ENCODE measurements around the gene RHOT1.

RHOT1 gene

DNA sequence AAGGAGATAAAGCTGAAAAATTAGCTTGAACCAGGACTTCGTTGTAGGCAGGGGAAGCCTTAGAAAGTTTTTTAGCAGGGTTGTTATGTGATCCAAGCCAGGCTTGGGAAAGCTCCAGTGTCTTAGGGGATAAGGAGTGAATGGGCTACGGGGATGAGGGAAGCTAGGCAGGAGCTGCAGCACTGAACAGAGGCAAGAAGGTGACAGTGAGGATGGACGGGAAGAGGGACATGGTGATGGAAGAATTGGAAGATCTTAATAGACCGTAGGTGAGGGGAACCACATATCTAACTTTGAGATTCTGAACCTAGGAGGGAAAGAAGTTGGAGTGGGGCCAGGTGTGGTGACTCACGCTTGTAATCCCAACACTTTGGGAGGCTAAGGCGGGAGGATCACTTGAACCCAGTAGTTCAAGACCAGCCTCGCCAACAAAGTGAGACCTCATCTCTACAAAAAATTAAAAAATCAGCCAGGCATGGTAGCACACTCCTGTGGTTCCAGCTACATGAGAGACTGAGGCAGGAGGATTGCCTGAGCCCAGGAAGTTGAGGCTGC lies 126.5 kb downstream of the RHOT1 start:
- no peak for DNase-seq (ENCODE audit: low read depth in 2 of 2)

DNA sequence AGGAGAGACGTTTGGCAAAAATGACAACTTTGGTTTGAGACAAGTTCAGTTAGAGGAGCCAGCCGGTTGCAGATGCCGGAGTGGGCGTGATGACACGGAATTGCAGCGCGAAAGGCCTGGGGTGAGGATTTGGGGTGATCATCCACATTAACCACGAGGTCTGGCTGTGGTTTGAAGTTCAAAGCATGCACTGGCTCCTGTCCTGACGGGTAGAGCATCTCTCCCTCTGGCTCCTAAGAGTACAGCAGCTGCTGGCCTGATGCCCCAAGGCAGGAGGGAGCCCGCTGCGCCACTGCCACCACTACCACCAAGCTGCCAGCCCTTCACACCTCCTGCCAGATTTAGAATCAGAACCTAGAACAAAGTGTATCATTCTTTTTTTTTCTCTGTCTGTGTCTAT lies 127.1 kb downstream of the RHOT1 start:
- DNase-seq (ENCODE audit: low read depth in 2 of 2), result no peak

DNA sequence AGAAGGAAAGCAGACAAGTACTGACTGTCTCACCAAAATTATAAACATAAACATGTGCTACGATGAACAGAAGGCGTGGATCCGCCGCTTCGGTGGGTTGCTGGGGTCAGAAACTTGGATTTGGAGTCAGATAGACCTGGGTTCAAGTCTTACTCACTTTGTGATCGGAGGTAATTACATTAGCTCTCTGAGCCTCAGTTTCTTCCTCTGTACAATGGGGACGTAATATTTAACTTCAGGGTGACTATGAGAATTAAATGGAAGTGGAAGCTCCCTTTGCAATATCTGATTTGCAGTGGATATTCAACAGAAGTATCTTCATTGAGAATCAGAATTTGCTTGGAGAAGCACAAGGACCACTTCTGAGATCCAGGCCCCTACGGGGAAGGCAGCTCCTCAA lies 129.5 kb downstream of the RHOT1 start:
- no peak for DNase-seq (ENCODE audit: low read depth in 2 of 2)

DNA sequence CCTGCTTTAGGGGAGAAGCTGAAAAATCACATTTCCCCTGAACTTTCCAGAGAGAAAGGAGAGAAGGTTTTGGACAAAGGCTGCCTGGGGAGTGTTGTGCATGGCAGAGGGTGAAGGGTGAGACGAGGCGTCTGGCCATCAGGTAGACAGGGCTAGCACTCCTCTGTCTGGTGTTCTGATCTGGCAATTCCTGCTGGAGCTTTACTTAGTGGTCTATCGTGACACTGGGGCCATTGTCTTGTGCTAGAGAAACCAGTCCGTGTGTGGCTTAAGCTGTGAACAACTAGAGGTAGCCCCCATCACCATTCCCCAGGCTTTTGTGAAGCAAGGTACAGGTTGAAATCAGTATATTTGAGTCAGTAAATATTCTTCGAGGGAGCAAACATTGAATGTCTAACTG lies 131.8 kb downstream of the RHOT1 start:
- DNase-seq (ENCODE audit: low read depth in 2 of 2), result no peak

DNA sequence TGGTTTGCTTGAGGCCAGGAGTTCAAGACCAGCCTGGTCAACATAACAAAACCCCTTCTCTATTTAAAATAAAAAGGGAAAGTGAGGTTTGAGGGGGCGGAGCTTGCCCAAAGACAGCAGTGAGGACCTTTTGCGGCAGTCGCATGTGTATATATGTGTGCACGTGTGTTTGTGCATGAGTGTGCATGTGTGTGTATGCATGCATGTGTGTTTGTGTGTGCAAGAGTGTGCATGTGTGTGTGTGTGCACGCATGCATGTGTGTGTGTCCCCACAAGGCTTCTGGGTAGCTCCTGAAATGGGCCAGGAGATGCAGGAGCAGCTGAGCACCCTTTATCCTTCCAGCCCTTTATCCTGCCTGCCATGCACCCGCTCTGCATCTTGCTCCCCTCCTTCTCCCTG lies 132.3 kb downstream of the RHOT1 start:
- no peak for DNase-seq (ENCODE audit: low read depth in 2 of 2)
